HG03280 (cell line): ENCODE data around the gene TSPYL4.
A peak's percentile ranks its signal among the peaks of the same experiment; 100 is the strongest.

Experiments used
- ATAC-seq: cut with Tn5 transposase; IDR thresholded peaks from one replicate; pipeline ENCODE4 v1.9.1; 2021; ENCODE audit warnings: mild to moderate bottlenecking, moderate library complexity; ENCODE audit not compliant: unreplicated experiment

Gene TSPYL4

GRCh38 chr6:116271149-116271708 is 17.4 kb upstream of the TSPYL4 start:
- no peak for ATAC-seq

- ATAC-seq: peak; percentile 83
These were observed 14.9 kb upstream of the TSPYL4 start for GRCh38 chr6:116268589-116269293.

GRCh38 chr6:116267836-116268588 is 14.1 kb upstream of the TSPYL4 start:
- ATAC-seq: no peak

GRCh38 chr6:116266803-116267202 is 12.9 kb upstream of the TSPYL4 start:
- no peak for ATAC-seq

- no peak for ATAC-seq
These were observed 11.4 kb upstream of the TSPYL4 start for GRCh38 chr6:116265041-116265829.

- no peak for ATAC-seq
These were observed 9.5 kb upstream of the TSPYL4 start for GRCh38 chr6:116263353-116263752.

GRCh38 chr6:116258520-116258919 is 4.6 kb upstream of the TSPYL4 start:
- ATAC-seq: no peak

GRCh38 chr6:116256694-116257093 is 2.8 kb upstream of the TSPYL4 start:
- no peak for ATAC-seq

- ATAC-seq: no peak
These were observed 1.4 kb upstream of the TSPYL4 start for GRCh38 chr6:116255246-116255800.

GRCh38 chr6:116254297-116255056 is 602 bp upstream of the TSPYL4 start:
- peak; percentile 31 for ATAC-seq

GRCh38 chr6:116253188-116253504 is 729 bp downstream of the TSPYL4 start:
- no peak for ATAC-seq

- no peak for ATAC-seq
These were observed 2.1 kb downstream of the TSPYL4 start for GRCh38 chr6:116251568-116252384.

- no peak for ATAC-seq
These were observed 5.3 kb downstream of the TSPYL4 start for GRCh38 chr6:116248577-116248976.

- ATAC-seq: no peak
These were observed 6.6 kb downstream of the TSPYL4 start for GRCh38 chr6:116247285-116247684.

GRCh38 chr6:116246089-116246488 is 7.8 kb downstream of the TSPYL4 start:
- no peak for ATAC-seq

GRCh38 chr6:116244284-116244683 is 9.6 kb downstream of the TSPYL4 start:
- no peak for ATAC-seq

- ATAC-seq: no peak
These were observed 14.0 kb downstream of the TSPYL4 start for GRCh38 chr6:116239856-116240255.

- no peak for ATAC-seq
These were observed 14.6 kb downstream of the TSPYL4 start for GRCh38 chr6:116239256-116239655.

- no peak for ATAC-seq
These were observed 15.8 kb downstream of the TSPYL4 start for GRCh38 chr6:116238083-116238482.

- ATAC-seq: no peak
These were observed 19.2 kb downstream of the TSPYL4 start for GRCh38 chr6:116234689-116235088.
